Pancreas (tissue), 10 donors: ENCODE measurements around the gene USF3. TPM values are rescaled to one million over a fixed set of nuclear protein-coding genes. Genes with fewer than 3 reads are reported as not detected.

Experiments used
- ATAC-seq, 4 donors: fragments of 200-7000 bp; cut with Tn5 transposase; one replicate each; pipeline versions ENCODE4 v1.8.0 to v1.9.1; 2020; ENCODE audit warnings: mild to moderate bottlenecking in 4 of 4, moderate library complexity in 4 of 4
- DNase-seq, 6 donors: peaks; one replicate each; pipeline ENCODE4 v3.0.0-alpha.2; 2020
- FAIRE-seq: peaks from 2 replicates; lab custom pipeline; 2012; peaks lifted over from hg19 to GRCh38; lab: Jason Lieb, UNC
- H3K27ac ChIP-seq, 4 donors: fragments of 200-600 bp; sonication (generic); 1 replicate in 3 of 4; 2 replicates in 1 of 4; pipeline versions ENCODE4 v1.5.0 to v1.8.0; 2020
- H3K27me3 ChIP-seq, 4 donors: fragments of 200-600 bp; one replicate each; pipeline ENCODE4 v1.8.0; 2021
- H3K36me3 ChIP-seq, 3 donors: fragments of 200-600 bp; sonication (generic) in 1 of 3; one replicate each; pipeline versions ENCODE4 v1.5.0 to v1.8.0; 2020 to 2021
- H3K4me1 ChIP-seq, 3 donors: fragments of 200-600 bp; one replicate each; pipeline ENCODE4 v1.8.0; 2021
- H3K4me3 ChIP-seq, 4 donors: fragments of 200-600 bp; sonication (generic) in 2 of 4; one replicate each; pipeline versions ENCODE4 v1.5.0 to v1.8.0; 2020 to 2021
- H3K9me3 ChIP-seq, 4 donors: fragments of 200-600 bp; one replicate each; pipeline ENCODE4 v1.8.0; 2021
- CTCF ChIP-seq, 4 donors: fragments of 200-600 bp; sonication (generic) in 3 of 4; IDR thresholded peaks; one replicate each; pipeline versions ENCODE4 v1.5.0 to v1.8.0; 2021; ENCODE audit warnings: antibody characterized with exemption in 4 of 4
- WGBS, 2 donors: extraction: QIAGEN DNeasy Blood & Tissue Kit; methylation state at CpG; one replicate each; pipeline ENCODE4 v1.1.7; 2013; 5-methylcytosine and 5-hydroxymethylcytosine counted together
- intact Hi-C, 3 donors: fragments of 100-400 bp; cut with DNase I; formaldehyde crosslinking; loops; one replicate each; pipeline versions ENCODE4 v1.11.1 to v1.14.2; 2022
- polyA plus RNA-seq, 2 donors: library from polyadenylated mRNA; stranded (reverse); fragments of 200-250 nt; gene quantifications; one replicate each; pipeline ENCODE4 v1.2.3, GENCODE V29; 2013
- total RNA-seq, 6 donors: library from RNA; stranded (reverse); fragmentation: NEBNext Ultra II Directional in 4 of 6; extraction: Animal tissue kit (Norgen Biotek cat#: 25700) in 4 of 6; gene quantifications; one replicate each; pipeline versions ENCODE4 v1.2.1 to v1.2.4, GENCODE V29; 2021 to 2023
- donor health status: healthy with polysubstance abuse.
- donor health status: DM: no; HTN: no; CAD: no; lungs with moderate emphysema.
- donor health status: DM: no; HTN: no; CAD: no.
- donor health status: control.
- donor health status: control.
- donor health status: Bipolar disorder and iron deficiency.
- donor health status: DM: yes; HTN: yes; CAD: no.
- donor health status: DM: no; HTN: no; CAD: no.
- donor health status: DM: no; HTN: no; CAD: no.
- donor health status: DM: yes; HTN: yes; CAD: no.

USF3 gene
- total and polyA plus RNA-seq, 8 donors = 2.9 to 12.3 (median 9.0) TPM

- FAIRE-seq (no peak), DNase-seq (no peak), ATAC-seq (no peak)
- Histone ChIP-seq H3K9me3 (no peaks in the 10 kb centered on the region), H3K4me1 (no peaks in the 10 kb centered on the region), H3K4me3 (no peak overlapping the region), H3K36me3 (peaks cover 0 to 17% (median 3%) of the 10 kb centered on the region in 3 donors), H3K27ac (no peak overlapping the region), H3K27me3 (no peaks in the 10 kb centered on the region)
- WGBS, 2 donors = 96 to 97% methylated on average over 3 of the region's 3 CpGs
- intact Hi-C loops = no loop called here
- no peak for TF ChIP-seq CTCF (IDR thresholded peaks at IDR 0.05)
These were observed 21.4 kb upstream of the USF3 start for GRCh38 chr3:113717818-113718217.

GRCh38 chr3:113717308-113717707, 20.9 kb upstream of the USF3 start:
- TF ChIP-seq CTCF (IDR thresholded peaks at IDR 0.05) = no peak
- no peaks in the 10 kb centered on the region for H3K4me1 ChIP-seq
- no peak overlapping the region for H3K4me3 ChIP-seq
- DNase-seq = no peak
- peaks cover 0 to 17% (median 3%) of the 10 kb centered on the region in 3 donors for H3K36me3 ChIP-seq
- no peak overlapping the region for H3K27ac ChIP-seq
- intact Hi-C loops = no loop called here
- no peaks in the 10 kb centered on the region for H3K27me3 ChIP-seq
- WGBS, 2 donors = 96 to 97% methylated on average over 3 of the region's 3 CpGs
- ATAC-seq = no peak
- no peaks in the 10 kb centered on the region for H3K9me3 ChIP-seq
- no peak for FAIRE-seq

- DNase-seq (no peak), FAIRE-seq (no peak), ATAC-seq (no peak)
- no peaks in the 10 kb centered on the region for H3K9me3 ChIP-seq
- intact Hi-C loops = no loop called here
- H3K36me3 ChIP-seq = no peaks in the 10 kb centered on the region
- H3K4me1 ChIP-seq = no peaks in the 10 kb centered on the region
- no peak overlapping the region for H3K27ac ChIP-seq
- H3K27me3 ChIP-seq = no peaks in the 10 kb centered on the region
- WGBS, 2 donors = 73 to 90% methylated on average over 1 of the region's 1 CpG
- TF ChIP-seq CTCF (IDR thresholded peaks at IDR 0.05) = no peak
- H3K4me3 ChIP-seq = no peak overlapping the region
These were observed 18.3 kb upstream of the USF3 start for GRCh38 chr3:113714702-113715101.

- TF ChIP-seq CTCF (IDR thresholded peaks at IDR 0.05) = no peak
- no peak for DNase-seq
- Histone ChIP-seq H3K4me1 (no peaks in the 10 kb centered on the region), H3K27me3 (no peaks in the 10 kb centered on the region), H3K36me3 (no peaks in the 10 kb centered on the region), H3K4me3 (no peak overlapping the region), H3K9me3 (no peaks in the 10 kb centered on the region), H3K27ac (no peak overlapping the region)
- no peak for ATAC-seq
- WGBS, 2 donors = 30 to 31% methylated on average over 3 of the region's 3 CpGs
- FAIRE-seq = no peak
- intact Hi-C loops = no loop called here
These were observed 15.7 kb upstream of the USF3 start for GRCh38 chr3:113712129-113712528.

- Histone ChIP-seq H3K9me3 (no peaks in the 10 kb centered on the region), H3K36me3 (no peaks in the 10 kb centered on the region), H3K4me1 (no peaks in the 10 kb centered on the region), H3K4me3 (no peak overlapping the region), H3K27me3 (no peaks in the 10 kb centered on the region), H3K27ac (no peak overlapping the region)
- no peak for DNase-seq
- no peak for TF ChIP-seq CTCF (IDR thresholded peaks at IDR 0.05)
- intact Hi-C loops = no loop called here
- 82 to 83% methylated on average over 4 of the region's 4 CpGs for WGBS, 2 donors
- no peak for ATAC-seq
- no peak for FAIRE-seq
These were observed 11.4 kb upstream of the USF3 start for GRCh38 chr3:113707835-113708234.
